NCI-H460 (cell line): ENCODE measurements around the gene RNU1-3. TPM values are rescaled to one million over a fixed set of nuclear protein-coding genes. Genes with fewer than 3 reads are reported as not detected.
"Not testable (repeated sequence)": the region's sequence is repeated elsewhere in the genome, so short reads cannot be mapped to it uniquely, and the experiment has no call there.

Source experiments
- DNase-seq: peaks from one replicate; pipeline ENCODE4 v3.0.0-alpha.2; 2016; ENCODE audit warnings: low read depth; ENCODE audit errors: extremely low read depth
- total RNA-seq: library from RNA; depleted of rRNA; stranded (reverse); fragments of >200 nt; shearing (Covaris generic); gene quantifications from 2 replicates; pipeline ENCODE4 v1.2.3, GENCODE V29; 2014

Gene RNU1-3
- total RNA-seq, 1 experiment from 2014 or later: under 0.01 TPM

DNA sequence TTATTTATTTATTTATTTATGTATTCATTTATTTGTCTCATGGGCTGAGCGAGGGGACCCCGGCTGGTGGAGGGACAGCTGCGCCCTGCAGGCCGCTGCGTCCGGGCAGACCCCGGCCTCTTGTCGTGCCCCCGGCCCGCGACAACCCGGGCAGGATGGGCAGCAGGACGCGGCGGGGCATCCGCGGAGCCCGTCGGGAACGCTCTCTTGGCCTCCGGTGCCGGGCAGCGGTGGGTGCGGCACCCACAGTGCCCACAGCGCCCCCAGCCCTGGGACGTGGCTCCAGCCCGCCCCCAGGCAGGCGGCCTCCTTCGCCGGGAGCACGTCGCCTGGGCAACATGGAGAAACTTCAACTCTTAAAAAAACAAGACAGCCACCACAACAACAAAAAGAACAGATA lies 8.5 kb downstream of the RNU1-3 start:
- not testable (repeated sequence) for DNase-seq

DNA sequence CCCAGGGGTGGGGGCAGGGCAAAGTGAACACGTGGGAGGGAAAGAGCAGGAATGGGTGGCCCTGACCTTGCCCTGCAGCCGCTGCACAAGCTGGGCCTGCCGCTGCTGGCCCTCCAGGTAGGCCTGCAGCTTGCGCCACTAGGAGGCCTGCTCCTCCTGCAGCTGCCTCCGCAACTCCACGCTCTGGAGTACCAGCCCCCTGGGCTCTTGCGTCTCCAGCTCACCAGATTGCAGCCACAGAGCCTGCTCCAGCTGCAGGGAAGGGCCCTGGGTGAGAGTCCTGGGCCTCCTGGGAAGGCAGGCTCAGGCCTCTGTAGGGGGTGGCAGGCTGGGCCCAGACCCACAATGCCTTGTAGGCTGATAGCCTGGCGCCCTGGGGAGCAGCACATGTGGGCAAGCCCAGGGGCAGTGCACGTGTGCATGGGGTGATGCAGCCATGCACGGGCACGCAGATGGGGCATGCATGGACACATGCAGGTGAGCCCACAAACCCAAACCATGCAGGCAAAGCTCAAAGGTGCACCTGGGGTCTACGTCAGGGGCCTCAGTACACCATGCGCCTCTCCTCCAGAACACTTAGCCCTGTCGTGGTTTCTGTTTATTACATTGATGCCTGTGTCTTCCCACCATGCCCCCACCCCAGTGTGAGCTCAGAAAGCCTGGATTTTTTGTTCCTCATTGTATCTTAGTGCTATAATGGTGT lies 9.6 kb downstream of the RNU1-3 start:
- not testable (repeated sequence) for DNase-seq

DNA sequence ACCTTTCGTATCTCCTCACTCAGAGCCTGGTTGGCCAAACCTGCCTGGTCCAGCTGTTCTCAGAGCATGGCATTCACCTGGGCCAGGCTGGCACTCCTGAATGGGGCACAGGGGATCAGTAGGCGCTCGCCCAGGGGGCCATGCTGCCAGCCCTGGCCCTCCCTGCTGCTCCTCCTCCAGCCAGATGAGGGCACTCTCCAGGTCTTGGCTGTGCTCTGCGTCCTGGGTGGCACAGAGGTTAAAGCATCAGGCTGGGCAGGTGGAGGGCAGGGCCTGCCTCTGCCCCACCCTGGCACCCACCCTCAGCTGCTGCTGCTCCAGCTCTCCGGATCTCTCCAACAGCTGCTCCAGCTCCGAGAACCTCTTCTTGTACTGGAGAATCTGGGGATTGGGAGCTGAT lies 10.2 kb downstream of the RNU1-3 start:
- DNase-seq: not testable (repeated sequence)

GRCh38 chr1:16651560-16651959 lies 15.2 kb downstream of the RNU1-3 start:
- not testable (repeated sequence) for DNase-seq

DNA sequence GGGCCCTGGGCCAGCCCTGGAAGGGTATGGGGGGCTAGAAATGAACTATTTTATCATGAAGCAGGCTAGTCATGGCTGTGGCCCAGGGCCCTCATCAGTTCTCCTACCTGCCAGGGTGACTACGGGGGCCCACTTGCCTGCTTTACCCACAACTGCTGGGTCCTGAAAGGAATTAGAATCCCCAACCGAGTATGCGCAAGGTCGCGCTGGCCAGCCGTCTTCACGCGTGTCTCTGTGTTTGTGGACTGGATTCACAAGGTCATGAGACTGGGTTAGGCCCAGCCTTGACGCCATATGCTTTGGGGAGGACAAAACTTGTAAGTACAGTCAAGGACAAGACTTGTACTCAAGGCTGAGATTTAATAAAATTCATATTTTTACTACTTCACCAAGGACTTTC lies 16.8 kb downstream of the RNU1-3 start:
- not testable (repeated sequence) for DNase-seq

DNA sequence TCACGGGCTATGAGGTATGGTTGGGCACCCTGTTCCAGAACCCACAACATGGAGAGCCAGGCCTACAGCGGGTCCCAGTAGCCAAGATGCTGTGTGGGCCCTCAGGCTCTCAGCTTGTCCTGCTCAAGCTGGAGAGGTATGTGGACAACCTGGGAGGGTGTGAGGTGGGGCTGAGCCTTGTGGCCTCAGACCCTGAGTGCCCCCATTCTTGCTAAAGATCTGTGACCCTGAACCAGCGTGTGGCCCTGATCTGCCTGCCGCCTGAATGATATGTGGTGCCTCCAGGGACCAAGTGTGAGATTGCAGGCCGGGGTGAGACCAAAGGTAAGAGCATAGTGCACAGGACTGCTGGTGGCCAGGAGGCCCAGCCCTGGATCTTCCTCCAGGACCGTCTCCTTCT lies 17.4 kb downstream of the RNU1-3 start:
- DNase-seq: not testable (repeated sequence)

DNA sequence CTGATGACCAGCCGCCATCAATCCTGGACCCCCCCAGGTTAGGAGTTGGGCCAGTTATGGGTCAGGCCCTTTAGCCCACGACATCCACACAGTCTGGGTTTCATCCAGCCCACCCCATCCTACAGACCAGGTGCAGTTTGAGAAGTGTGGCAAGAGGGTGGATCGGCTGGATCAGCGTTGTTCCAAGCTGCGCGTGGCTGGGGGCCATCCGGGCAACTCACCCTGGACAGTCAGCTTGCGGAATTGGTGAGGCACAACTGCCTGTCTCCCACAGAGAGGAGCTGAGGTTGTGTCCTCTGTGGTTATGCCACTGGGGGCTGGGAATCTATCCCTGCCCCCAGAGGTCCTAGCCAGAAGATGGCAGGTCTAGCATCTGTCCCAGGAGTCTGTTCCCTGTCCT lies 18.0 kb downstream of the RNU1-3 start:
- DNase-seq: not testable (repeated sequence)

GRCh38 chr1:16648250-16648649 lies 18.5 kb downstream of the RNU1-3 start:
- not testable (repeated sequence) for DNase-seq

DNA sequence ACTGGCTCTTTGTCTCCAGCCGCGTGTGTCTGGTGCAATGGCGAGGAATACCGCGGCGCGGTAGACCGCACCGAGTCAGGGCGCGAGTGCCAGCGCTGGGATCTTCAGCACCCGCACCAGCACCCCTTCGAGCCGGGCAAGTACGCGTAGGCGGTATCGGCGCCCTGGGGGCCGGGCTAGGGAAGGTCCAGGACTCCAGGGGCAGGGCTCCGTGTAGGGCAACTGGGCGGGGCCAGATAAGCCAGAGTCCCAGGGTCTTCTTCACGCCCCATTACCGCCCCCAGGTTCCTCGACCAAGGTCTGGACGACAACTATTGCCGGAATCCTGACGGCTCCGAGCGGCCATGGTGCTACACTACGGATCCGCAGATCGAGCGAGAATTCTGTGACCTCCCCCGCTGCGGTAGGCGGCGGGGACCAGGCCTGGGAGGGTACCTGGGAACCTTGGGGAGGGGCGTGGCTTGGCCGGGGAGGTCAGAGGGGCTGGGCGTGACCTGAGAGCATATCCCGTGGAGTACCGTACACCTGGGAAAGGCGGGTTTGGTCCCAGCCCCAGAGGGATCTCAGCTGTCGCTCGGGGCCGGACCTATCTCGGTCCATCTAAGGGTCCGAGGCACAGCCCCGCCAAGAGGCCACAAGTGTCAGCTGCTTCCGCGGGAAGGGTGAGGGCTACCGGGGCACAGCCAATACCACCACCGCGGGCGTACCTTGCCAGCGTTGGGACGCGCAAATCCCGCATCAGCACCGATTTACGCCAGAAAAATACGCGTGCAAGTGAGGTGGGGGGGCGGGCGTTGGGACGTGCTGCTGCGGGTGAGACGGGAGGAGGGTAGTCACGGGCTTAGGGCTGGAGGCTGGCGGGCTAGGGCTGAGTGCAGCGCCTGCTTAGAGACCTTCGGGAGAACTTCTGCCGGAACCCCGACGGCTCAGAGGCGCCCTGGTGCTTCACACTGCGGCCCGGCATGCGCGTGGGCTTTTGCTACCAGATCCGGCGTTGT lies 19.3 kb downstream of the RNU1-3 start:
- not testable (repeated sequence) for DNase-seq

DNA sequence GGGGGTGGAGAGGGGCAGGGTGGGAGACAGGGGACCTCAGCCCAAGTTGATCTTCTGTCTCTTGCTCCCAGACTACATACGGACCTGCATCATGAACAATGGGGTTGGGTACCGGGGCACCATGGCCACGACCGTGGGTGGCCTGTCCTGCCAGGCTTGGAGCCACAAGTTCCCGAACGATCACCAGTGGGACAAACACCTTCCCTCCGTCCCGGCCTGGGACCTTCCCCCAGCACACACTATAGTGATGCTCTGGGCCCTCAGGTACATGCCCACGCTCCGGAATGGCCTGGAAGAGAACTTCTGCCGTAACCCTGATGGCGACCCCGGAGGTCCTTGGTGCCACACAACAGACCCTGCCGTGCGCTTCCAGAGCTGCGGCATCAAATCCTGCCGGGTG lies 20.0 kb downstream of the RNU1-3 start:
- DNase-seq: not testable (repeated sequence)

DNA sequence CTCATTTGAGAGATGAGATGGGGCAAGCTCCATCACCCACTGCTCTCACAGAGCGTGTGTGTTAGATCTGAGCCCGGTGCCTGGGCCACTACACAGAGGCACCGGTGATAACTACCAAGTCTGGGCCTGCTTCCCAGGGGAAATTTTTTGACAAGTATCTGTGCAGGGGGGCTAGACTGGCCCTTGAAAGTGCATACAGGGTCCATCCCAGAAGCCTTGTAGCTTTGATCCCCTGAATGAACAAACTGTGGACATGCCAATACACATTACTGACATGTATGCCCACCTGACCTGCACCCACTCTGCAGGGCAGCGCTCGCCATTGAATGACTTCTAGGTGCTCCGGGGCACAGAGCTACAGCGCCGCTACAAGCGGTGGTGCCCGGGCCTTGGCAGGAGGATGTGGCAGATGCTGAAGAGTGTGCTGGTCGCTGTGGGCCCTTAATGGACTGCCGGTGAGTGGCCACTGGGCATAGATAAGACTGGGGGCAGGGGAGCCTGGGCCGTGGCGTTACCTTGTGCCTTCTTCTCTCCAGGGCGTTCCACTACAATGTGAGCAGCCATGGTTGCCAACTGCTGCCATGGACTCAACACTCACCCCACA lies 20.6 kb downstream of the RNU1-3 start:
- DNase-seq: not testable (repeated sequence)

- not testable (repeated sequence) for DNase-seq
Observed at GRCh38 chr1:16645271-16646060, 21.3 kb downstream of the RNU1-3 start.

GRCh38 chr1:16644482-16645270 lies 22.1 kb downstream of the RNU1-3 start:
- DNase-seq: peak; percentile 86

DNA sequence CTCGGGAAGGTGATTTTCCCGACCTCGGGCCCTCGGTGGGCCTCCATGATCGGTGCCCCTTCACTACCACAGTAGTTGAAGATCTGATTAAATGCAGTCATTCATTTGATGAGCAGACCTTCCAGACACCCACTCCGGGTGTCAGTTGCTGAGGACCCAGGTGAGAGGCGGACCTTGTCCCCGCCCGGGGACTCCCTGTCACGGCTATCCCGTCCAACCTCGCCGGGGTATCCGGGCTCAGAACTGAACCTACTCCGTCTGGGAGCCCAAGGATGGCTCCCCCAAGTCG lies 22.6 kb downstream of the RNU1-3 start:
- DNase-seq: no peak

DNA sequence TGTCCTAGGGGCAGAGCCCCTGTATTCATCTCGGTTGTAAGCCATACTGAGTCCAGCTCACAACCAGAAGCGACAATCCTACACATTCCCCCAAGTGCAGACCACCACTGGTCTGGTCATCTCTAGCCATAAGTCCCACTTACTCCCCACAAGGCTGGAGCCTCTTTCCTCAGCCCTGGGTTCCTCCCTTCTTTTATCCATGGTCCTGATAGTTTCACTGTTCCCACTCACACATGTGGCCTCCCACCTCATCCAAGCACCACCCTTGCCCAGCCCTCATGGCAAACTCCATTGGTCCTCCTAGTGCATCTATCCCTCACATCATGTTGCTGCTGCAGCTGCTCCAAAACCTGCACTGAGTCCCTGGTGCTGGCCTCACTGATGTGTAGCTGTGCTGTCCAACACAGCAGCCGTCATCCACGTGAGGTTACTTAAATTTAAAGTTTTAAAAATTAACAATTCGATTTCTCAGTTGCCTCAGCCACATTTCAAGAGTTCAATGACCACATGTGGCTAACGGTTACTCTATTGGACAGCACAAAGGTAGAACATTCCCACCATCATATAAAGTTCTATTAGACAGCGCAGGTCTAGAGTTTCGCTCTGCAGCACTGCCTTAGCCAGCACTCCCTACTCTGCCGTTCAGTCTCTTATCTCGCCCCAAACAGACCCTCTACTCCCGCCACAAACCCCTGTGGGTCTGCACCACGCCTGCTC lies 23.1 kb downstream of the RNU1-3 start:
- DNase-seq: not testable (repeated sequence)

DNA sequence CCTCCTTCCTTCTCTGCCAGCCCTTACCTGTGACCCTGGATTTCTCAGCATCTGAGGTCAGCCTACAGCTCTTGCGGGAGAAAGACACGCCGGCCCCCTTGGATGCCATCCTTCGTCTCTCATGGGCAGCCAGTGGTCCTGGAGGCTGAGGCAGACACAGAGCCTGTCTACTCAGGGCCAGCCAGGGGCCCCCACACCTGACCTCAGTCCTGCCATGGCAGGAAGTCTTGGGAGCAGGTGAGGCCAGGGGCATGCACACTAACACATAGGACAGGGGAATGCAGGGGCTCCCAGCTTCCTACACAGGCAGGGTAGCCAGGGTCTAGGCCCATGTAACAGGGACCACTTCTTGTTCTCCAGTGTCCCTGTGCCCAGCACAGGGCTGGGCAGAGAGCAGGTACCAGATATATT lies 23.7 kb downstream of the RNU1-3 start:
- DNase-seq: not testable (repeated sequence)

DNA sequence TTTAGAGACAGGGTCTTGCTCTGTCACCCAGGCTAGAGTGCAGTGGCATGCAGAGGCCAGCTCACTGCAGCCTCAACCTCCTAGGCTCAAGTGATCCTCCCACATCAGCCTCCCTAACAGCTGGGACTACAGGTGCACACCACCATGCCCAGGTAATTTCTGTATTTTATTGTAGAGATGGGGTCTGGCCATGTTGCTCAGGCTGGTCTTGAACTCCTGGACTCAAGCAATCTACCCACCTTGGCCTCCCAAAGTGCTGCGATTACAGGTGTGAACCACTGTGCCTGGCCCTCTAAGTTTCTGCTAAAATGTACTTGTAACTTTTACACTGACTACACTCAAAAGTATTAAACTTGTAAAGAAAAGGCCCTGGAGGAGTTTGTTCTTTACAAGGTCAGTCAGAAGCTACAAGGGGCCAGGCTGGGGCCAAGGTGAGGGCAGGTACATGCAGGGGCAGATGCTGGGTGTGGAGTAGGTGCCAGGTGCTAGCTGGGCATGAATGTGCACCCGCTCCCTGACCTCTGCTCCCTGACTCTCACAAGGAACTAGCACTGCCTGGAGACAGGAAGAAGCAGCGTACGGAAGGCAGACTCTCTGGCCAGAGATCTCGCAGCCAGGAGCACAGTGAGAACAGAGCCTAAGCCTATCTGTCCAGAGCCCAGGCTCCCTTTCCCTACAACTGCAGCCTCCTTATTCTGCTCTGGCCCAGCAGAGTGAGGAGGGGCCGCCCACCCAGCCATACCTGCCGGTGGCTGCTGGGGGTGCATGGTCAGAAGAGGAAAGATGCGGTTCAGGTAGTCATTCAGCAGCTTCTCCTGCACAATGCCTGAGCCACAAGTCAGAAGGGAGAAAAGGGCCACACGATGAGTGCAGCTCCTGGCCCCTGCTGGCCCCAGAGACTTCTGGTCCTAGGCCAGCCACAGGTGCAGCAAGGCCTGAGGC lies 24.5 kb downstream of the RNU1-3 start:
- not testable (repeated sequence) for DNase-seq
